Frontal cortex (tissue), 4 donors: ENCODE results near the gene KRT75. TPM values are rescaled to one million over a fixed set of nuclear protein-coding genes. Genes with fewer than 3 reads are reported as not detected.

Experiments
- DNase-seq, 2 donors: peaks; one replicate each; pipeline ENCODE4 v3.0.0; 2012; ENCODE audit warnings: low spot score in 2 of 2
- FAIRE-seq: peaks from 2 replicates; lab custom pipeline; 2012; peaks lifted over from hg19 to GRCh38; lab: Jason Lieb, UNC
- total RNA-seq: library from RNA; depleted of rRNA; stranded (reverse); fragments of >200 nt; gene quantifications from one replicate; pipeline ENCODE4 v1.2.3, GENCODE V29; 2014
- donor health status: control.
- donor health status: control.
- donor health status: control.

KRT75 gene
- total RNA-seq, 1 donor from 2014 or later: not detected

- DNase-seq (no peak), FAIRE-seq (no peak)
Observed at GRCh38 chr12:52399756-52400155, 34.4 kb downstream of the KRT75 start.

GRCh38 chr12:52398176-52398575 lies 36.0 kb downstream of the KRT75 start:
- no peak for FAIRE-seq
- no peak for DNase-seq

GRCh38 chr12:52396656-52397055 lies 37.5 kb downstream of the KRT75 start:
- FAIRE-seq (no peak), DNase-seq (no peak)

- no peak for DNase-seq
- FAIRE-seq: no peak
Observed at GRCh38 chr12:52395761-52396434, 38.3 kb downstream of the KRT75 start.

GRCh38 chr12:52394836-52395405 lies 39.2 kb downstream of the KRT75 start:
- no peak for FAIRE-seq
- DNase-seq: no peak

GRCh38 chr12:52392465-52393007 lies 41.6 kb downstream of the KRT75 start:
- no peak for DNase-seq
- FAIRE-seq: no peak

- peak in 1 of 2 donors; percentile 59 for DNase-seq
- FAIRE-seq: no peak
Observed at GRCh38 chr12:52391618-52392002, 42.6 kb downstream of the KRT75 start.

GRCh38 chr12:52390739-52391617 lies 43.2 kb downstream of the KRT75 start:
- DNase-seq: no peak
- no peak for FAIRE-seq

GRCh38 chr12:52389313-52390207 lies 44.6 kb downstream of the KRT75 start:
- DNase-seq (no peak), FAIRE-seq (no peak)

GRCh38 chr12:52387859-52388258 lies 46.3 kb downstream of the KRT75 start:
- FAIRE-seq: no peak
- no peak for DNase-seq

- FAIRE-seq (no peak), DNase-seq (no peak)
Observed at GRCh38 chr12:52385226-52385702, 48.9 kb downstream of the KRT75 start, which contains the start of gene KRT84. Gene KRT84, minus strand, starts transcription at chr12:52385652. Its CDS starts 67 bp downstream, at chr12:52385585.

GRCh38 chr12:52383331-52383730 lies 50.8 kb downstream of the KRT75 start:
- DNase-seq: no peak
- no peak for FAIRE-seq

GRCh38 chr12:52382854-52383253 lies 51.3 kb downstream of the KRT75 start:
- FAIRE-seq: no peak

GRCh38 chr12:52381206-52381605 lies 53.0 kb downstream of the KRT75 start:
- DNase-seq (no peak), FAIRE-seq (no peak)

More at GRCh38 chr12:52382854-52383253, 51.3 kb downstream of the KRT75 start:
- DNase-seq: no peak

GRCh38 chr12:52380271-52380694 lies 53.9 kb downstream of the KRT75 start:
- FAIRE-seq (no peak), DNase-seq (peak in 1 of 2 donors; percentile 38)

- FAIRE-seq: no peak
- DNase-seq: no peak
Observed at GRCh38 chr12:52379536-52379935, 54.6 kb downstream of the KRT75 start.

GRCh38 chr12:52378091-52378490 lies 56.1 kb downstream of the KRT75 start:
- DNase-seq: no peak
- no peak for FAIRE-seq

- no peak for FAIRE-seq
- no peak for DNase-seq
Observed at GRCh38 chr12:52377266-52377665, 56.9 kb downstream of the KRT75 start.
